GM13977 (cell line): ENCODE results near the gene C20orf204.
A peak's percentile ranks its signal among the peaks of the same experiment; 100 is the strongest.

ENCODE experiments used
- DNase-seq: peaks from one replicate; pipeline ENCODE4 v3.0.0; 2012; ENCODE audit warnings: low spot score
- in situ Hi-C: fragments of 300-500 bp; cut with MboI; formaldehyde crosslinking; loops from one replicate; pipeline ENCODE4 v1.12.0; 2022; ENCODE audit warnings: low sequenced_read_pairs, low pct_unique_long_range_greater_than_20kb, mixed read lengths, inconsistent platforms; ENCODE audit not compliant: unreplicated experiment
- TF ChIP-seq, protein P1 (sequence below): IDR thresholded peaks from 2 replicates; pipeline ENCODE4 v1.5.1; 2012; ENCODE audit warnings: mild to moderate bottlenecking, control low read depth; ENCODE audit not compliant: insufficient read depth; ENCODE audit errors: extremely low read depth, missing control alignments

C20orf204 gene

DNA sequence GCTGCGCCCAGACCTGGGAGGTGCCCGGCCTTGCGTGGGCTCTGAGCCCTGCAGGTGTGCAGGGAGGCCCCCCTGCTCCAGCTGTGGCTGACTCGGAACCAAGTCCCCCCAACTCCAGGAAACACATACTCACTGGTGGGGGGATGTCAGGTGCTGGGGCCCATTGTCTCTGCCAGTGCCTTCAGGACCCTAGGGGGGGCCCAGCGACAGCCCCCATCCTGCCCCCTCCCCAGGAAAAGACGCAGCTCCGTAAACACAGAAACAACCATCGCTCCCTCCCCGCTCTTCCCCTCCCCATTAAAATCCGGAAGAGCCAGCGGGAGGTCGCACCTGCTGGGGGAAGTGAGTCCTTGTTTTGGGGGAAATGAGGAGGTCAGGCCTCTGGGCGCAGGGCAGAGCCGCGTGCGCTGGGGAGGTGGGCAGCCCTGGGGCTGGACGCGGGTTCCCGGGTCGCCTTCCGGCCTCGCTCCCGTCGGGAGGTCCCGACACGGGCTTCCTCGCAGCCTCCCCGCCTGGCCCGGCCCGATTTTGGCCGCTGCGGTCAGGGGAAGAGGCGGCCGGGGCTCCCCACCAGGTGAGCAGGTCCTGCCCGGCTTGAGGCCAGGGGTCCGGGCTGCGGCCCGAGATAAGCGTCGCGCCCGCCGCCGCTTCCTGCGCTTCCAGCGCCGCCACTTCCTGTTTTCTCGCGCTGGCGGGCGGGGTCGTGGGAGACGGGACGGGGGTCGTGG is 6.2 kb downstream of the C20orf204 start:
- in situ Hi-C loops: no loop called here
- DNase-seq: peak; percentile 63
- TF ChIP-seq, protein P1, sequence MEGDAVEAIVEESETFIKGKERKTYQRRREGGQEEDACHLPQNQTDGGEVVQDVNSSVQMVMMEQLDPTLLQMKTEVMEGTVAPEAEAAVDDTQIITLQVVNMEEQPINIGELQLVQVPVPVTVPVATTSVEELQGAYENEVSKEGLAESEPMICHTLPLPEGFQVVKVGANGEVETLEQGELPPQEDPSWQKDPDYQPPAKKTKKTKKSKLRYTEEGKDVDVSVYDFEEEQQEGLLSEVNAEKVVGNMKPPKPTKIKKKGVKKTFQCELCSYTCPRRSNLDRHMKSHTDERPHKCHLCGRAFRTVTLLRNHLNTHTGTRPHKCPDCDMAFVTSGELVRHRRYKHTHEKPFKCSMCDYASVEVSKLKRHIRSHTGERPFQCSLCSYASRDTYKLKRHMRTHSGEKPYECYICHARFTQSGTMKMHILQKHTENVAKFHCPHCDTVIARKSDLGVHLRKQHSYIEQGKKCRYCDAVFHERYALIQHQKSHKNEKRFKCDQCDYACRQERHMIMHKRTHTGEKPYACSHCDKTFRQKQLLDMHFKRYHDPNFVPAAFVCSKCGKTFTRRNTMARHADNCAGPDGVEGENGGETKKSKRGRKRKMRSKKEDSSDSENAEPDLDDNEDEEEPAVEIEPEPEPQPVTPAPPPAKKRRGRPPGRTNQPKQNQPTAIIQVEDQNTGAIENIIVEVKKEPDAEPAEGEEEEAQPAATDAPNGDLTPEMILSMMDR: no peak

DNA sequence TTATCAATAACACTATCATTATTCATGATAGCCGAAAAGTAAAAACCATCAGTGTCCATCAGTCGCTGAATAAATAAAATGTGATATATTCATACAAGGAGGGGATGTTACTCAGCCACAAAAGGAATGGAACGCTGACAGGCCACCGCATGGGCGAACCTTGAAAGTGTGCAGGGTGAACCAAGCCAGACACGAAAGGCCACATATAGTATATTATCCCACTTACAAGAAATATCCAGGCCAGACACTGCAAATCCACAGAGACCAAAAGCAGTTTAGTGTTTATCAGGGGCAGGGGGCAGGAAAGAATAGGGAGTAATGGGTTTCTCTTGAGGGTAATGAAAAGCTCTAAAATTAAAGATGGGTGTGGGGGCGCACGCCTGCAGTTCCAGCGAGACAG is 7.8 kb downstream of the C20orf204 start:
- DNase-seq: no peak
- TF ChIP-seq, protein P1: no peak
- in situ Hi-C loops: no loop called here

DNA sequence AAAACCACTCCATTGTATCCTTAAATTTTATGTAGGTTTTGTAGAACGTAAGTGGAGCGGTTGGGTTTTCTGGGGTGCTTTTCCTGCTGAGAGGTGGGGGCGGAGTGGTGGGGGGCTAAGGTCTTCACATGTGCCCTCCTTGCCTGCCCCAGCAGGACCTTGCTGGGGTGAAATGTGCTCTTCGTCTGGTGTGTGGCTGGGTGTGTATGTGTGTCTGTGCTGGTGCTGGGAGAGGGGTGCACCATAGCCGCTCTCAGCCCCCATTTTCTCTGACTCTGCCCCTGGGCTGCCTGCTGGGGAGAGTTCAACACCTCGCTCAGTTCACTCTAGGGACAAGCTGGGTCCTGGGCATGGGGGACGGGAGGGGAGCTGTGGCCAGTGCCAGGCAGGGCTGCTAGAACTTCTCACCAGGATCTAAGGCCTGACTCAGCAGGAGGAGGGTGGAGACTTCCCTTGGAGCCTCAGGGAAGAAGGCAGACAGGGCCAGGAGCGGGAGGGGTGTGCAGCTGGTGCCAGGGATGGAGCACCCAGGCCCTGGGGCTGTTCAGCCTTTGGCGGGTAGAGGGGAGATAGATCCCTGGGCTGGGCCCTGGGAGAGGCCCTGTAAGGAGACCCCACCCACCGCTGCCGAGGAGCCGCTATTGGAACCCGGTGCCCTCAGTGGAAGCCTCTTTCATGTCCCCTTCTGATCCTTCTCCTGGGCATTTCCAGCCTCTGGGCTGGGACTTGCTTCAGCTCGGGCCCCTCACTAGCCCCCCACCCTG is 8.7 kb downstream of the C20orf204 start:
- no peak for DNase-seq
- in situ Hi-C loops: no loop called here
- TF ChIP-seq, protein P1: no peak

DNA sequence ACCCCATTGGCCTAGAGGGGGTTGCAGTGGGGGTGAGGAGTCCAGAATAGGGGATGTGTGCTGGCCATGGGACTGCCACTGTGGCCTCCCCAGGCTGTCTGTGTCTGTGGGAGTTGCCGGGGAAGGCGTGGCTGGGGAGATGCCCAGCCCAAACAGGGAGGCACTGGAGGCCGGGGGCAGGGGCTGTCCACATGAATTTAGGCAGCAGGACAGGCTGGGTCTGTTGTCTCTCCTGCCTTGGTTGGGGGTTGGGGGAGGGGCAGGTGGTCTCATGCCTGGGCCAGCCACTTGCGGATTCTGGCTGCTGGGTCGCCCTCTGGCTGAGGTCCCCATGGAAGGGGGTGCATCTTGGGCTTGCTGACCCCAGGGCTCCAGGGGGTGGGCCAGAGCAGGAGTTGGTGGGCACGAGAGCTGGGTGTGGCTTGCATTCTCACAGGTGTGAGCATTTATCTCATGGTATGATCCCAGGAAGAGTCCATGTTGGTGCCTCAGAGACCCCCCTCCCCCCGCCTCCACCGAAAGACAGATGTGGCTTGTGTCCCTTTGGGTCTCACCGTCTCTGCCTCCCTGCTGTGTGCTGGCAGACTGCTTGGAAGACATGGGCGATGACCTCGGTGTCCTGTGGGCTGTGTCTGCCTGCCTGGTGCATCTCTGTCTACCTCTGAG is 9.5 kb downstream of the C20orf204 start:
- TF ChIP-seq, protein P1: no peak
- no peak for DNase-seq
- in situ Hi-C loops: no loop called here

DNA sequence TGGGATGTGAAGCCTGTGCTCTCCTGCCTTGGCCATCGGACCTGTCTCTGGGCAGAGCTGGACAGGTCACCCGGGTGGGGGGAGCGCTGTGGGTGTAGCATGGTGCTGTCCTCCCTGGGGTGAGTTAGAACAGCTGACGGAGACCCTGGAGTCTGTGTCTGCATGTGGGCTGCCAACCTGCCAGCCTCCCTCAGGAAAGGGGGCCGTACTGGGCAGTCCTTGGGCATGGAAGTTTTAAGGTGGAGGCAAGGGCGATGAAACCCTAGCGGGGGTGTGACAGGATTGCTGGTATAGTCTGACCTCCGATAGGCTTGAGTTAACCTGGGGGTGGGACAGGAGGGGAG is 11.0 kb downstream of the C20orf204 start:
- TF ChIP-seq, protein P1: no peak
- no peak for DNase-seq
- in situ Hi-C loops: no loop called here

DNA sequence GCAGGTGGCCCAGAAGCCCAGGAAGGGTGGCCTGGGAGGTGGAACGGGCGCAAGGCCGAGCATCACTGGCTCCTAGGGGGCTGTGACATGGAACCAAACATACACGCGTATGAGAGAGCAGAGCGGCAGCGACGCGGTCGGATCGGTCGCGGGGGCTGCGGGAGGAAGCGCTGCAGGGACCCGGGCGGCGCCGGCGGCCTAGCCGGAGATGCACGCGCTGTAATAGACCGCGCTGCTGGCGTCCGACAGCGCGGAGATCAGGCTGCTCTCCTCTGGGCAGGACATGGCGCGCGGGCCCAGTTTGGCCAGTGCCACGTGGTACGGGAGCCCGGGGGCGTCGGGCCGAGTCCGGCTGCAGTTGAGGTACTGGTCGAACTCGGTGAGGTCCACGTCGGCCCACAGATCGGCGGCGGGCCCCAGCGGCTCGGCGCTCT is 12.0 kb downstream of the C20orf204 start:
- no peak for DNase-seq
- TF ChIP-seq, protein P1: no peak
- in situ Hi-C loops: no loop called here
